Chondrocyte (in vitro differentiated cells): ENCODE measurements around the gene ADAM12. TPM values are rescaled to one million over a fixed set of nuclear protein-coding genes. Genes with fewer than 3 reads are reported as not detected.

Experiments
- DNase-seq: peaks from one replicate; pipeline ENCODE4 v3.0.0; 2021; ENCODE audit warnings: mixed read lengths, low spot score
- H3K27ac Mint-ChIP-seq: one replicate; pipeline ENCODE4 v1.8.0; 2021; ENCODE audit warnings: mild to moderate bottlenecking, moderate library complexity, mixed read lengths; ENCODE audit not compliant: unreplicated experiment
- H3K27me3 Mint-ChIP-seq: 2 replicates; pipeline ENCODE4 v1.8.0; 2021; ENCODE audit warnings: low read depth, mixed read lengths
- H3K36me3 Mint-ChIP-seq: 2 replicates; pipeline ENCODE4 v1.8.0; 2021; ENCODE audit warnings: low read depth, mixed read lengths
- H3K4me1 Mint-ChIP-seq: 2 replicates; pipeline ENCODE4 v1.8.0; 2021; ENCODE audit warnings: low read depth, mild to moderate bottlenecking, mixed read lengths
- H3K4me3 Mint-ChIP-seq: one replicate; pipeline ENCODE4 v1.8.0; 2021; ENCODE audit warnings: mild to moderate bottlenecking, moderate library complexity, mixed read lengths; ENCODE audit not compliant: unreplicated experiment
- H3K9me3 Mint-ChIP-seq: 2 replicates; pipeline ENCODE4 v1.8.0; 2021; ENCODE audit warnings: low read depth, mixed read lengths
- total RNA-seq: library from RNA; stranded (reverse); gene quantifications from 3 replicates; pipeline ENCODE4 v1.2.1, GENCODE V29; 2021
- TF ChIP-seq, protein P1 (sequence below): fragments of 200-600 bp; sonication (generic); IDR thresholded peaks from 2 replicates; pipeline ENCODE4 v1.5.0; 2021; ENCODE audit warnings: antibody characterized with exemption, mild to moderate bottlenecking, moderate library complexity

Gene ADAM12
- total RNA-seq, 1 donor from 2014 or later, result 175 TPM

DNA sequence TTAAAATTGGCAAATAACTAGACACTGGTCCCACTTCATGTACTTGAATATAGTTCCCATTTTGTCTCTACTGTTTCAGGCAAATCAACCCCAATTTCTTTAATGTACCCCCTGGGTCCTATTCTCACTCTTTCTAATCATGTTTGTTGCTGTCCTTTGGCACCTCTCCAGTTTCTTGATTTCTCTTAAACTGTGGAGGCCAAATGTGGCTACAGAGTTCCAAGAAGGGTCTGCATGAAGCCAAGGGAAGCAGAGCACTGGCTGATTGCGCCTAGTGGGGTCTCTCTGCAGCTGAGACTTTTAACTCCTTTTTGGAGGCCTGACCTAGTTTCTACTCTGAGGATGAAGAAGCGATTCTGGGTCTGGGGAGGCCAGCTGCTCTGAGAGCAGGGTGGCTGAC, 6.7 kb upstream of the ADAM12 start:
- Mint-ChIP-seq H3K4me1 (peaks cover 43% of the 10 kb centered on the region), H3K36me3 (peaks cover 2% of the 10 kb centered on the region), H3K9me3 (peaks cover 3% of the 10 kb centered on the region), H3K27me3 (no peaks in the 10 kb centered on the region), H3K27ac (no peak overlapping the region), H3K4me3 (no peak overlapping the region)
- TF ChIP-seq, protein P1, sequence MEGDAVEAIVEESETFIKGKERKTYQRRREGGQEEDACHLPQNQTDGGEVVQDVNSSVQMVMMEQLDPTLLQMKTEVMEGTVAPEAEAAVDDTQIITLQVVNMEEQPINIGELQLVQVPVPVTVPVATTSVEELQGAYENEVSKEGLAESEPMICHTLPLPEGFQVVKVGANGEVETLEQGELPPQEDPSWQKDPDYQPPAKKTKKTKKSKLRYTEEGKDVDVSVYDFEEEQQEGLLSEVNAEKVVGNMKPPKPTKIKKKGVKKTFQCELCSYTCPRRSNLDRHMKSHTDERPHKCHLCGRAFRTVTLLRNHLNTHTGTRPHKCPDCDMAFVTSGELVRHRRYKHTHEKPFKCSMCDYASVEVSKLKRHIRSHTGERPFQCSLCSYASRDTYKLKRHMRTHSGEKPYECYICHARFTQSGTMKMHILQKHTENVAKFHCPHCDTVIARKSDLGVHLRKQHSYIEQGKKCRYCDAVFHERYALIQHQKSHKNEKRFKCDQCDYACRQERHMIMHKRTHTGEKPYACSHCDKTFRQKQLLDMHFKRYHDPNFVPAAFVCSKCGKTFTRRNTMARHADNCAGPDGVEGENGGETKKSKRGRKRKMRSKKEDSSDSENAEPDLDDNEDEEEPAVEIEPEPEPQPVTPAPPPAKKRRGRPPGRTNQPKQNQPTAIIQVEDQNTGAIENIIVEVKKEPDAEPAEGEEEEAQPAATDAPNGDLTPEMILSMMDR, result no peak
- no peak for DNase-seq

DNA sequence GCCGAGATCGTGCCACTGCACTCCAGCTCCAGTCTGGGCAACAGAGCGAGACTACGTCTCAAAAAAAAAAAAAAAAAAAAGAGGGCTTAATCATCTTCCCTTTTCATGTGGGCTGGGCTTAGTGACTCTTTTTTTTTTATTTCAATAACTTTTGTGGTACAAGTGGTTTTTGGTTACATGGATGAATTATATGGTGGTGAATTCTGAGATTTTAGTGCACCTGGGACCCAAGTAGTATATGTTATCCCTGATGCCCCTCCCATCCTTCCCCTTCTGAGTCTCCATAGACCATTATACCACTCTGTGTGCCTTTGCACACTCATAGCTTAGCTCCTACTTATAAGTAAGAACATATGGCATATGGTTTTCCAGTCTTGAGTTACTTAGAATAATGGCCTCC, 4.8 kb upstream of the ADAM12 start:
- no peak overlapping the region for H3K4me3 Mint-ChIP-seq
- no peak for DNase-seq
- H3K4me1 Mint-ChIP-seq, result peaks cover 32% of the 10 kb centered on the region
- peaks cover 3% of the 10 kb centered on the region for H3K9me3 Mint-ChIP-seq
- H3K27me3 Mint-ChIP-seq, result no peaks in the 10 kb centered on the region
- peaks cover 2% of the 10 kb centered on the region for H3K36me3 Mint-ChIP-seq
- H3K27ac Mint-ChIP-seq, result no peak overlapping the region
- TF ChIP-seq, protein P1, result no peak

DNA sequence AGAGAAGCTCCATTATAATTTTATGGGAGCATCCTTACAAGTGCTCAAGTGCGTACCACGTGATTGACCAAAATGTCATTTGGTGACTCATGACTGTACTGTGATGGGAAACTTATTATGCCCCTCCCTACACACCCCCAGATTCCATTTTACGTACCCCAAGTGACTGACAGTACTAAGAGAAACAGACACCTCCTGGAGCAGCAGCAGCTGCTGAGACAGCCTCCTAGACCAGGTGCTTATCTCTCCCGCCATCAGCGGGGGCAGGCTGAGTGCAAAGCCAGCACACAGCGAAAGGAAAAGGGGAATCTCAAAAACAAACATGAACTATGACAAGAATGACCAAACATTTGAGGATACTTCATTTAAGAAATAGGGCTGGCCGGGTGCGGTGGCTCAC, 4.2 kb upstream of the ADAM12 start:
- DNase-seq, result no peak
- H3K4me1 Mint-ChIP-seq, result peaks cover 27% of the 10 kb centered on the region
- H3K9me3 Mint-ChIP-seq, result peaks cover 3% of the 10 kb centered on the region
- no peaks in the 10 kb centered on the region for H3K27me3 Mint-ChIP-seq
- H3K36me3 Mint-ChIP-seq, result peaks cover 2% of the 10 kb centered on the region
- TF ChIP-seq, protein P1, result no peak
- no peak overlapping the region for H3K4me3 Mint-ChIP-seq
- no peak overlapping the region for H3K27ac Mint-ChIP-seq

DNA sequence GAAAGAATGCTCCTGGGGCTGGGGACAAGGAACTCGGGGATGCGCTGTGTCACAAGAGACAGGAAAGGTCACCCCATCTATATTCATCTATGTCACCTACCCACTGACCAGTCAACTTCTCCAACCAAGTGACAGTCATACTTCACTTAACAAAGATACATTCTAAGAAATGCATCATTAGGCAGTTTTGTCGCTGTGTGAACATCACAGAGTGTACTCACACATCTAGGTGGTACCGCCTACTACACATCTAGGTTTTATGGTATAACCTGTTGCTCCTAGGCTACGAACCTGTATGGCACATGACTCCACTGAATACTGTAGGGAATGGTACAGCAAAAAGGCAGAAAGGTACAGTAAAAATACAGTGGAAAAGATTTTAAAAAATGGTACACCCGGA, 3.8 kb upstream of the ADAM12 start:
- H3K4me1 Mint-ChIP-seq, result peaks cover 27% of the 10 kb centered on the region
- no peak for DNase-seq
- no peaks in the 10 kb centered on the region for H3K27me3 Mint-ChIP-seq
- no peak overlapping the region for H3K4me3 Mint-ChIP-seq
- H3K27ac Mint-ChIP-seq, result peak overlapping the region; percentile 5
- peaks cover 3% of the 10 kb centered on the region for H3K9me3 Mint-ChIP-seq
- TF ChIP-seq, protein P1, result no peak
- peaks cover 2% of the 10 kb centered on the region for H3K36me3 Mint-ChIP-seq

DNA sequence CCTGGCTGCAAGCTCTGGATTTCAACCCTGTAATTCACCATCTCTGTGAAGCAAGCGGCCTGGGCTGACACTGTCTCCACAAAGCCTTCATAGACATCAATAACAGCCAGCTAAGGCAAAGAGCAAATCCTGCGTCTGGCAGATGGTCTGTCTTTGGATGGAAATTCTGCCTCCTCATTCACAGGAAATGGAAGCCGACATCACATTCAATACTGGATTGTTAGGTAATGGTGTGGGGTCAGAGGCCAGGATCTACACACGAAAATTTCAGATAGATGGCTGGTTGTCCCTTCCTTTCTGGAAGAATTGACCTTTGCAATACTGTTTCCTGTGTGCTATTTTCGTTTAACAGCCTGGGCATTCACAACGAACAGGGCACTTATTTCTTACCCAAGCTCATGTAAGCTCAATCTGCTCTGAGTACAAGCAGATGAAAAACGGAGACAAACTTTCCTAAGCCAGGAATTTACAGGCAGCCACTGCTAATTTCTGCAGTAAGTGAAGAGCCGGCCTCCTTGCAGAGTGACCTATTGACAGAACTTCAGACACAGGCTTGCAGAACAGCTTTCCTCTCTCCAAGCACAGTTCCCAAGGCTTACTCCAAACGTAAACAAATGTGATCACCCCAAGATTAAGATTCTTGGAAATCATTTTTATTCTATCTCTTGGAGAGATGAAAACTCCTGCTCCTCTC, 3.1 kb upstream of the ADAM12 start:
- no peak for DNase-seq
- H3K27ac Mint-ChIP-seq, result peak overlapping the region; percentile 79
- H3K27me3 Mint-ChIP-seq, result no peaks in the 10 kb centered on the region
- no peak overlapping the region for H3K4me3 Mint-ChIP-seq
- TF ChIP-seq, protein P1, result no peak
- H3K9me3 Mint-ChIP-seq, result peaks cover 3% of the 10 kb centered on the region
- H3K36me3 Mint-ChIP-seq, result peaks cover 2% of the 10 kb centered on the region
- H3K4me1 Mint-ChIP-seq, result peaks cover 31% of the 10 kb centered on the region
